GM19240 (cell line): ENCODE measurements around the gene TAF6.

ENCODE experiments used
- DNase-seq: peaks from one replicate; pipeline ENCODE4 v3.0.0; 2011; ENCODE audit warnings: low spot score; ENCODE audit not compliant: insufficient read length

Gene TAF6

GRCh38 chr7:100095704-100096103, 23.5 kb downstream of the TAF6 start:
- no peak for DNase-seq

- DNase-seq: no peak
Measured at GRCh38 chr7:100095289-100095688, 23.9 kb downstream of the TAF6 start.

- no peak for DNase-seq
Measured at GRCh38 chr7:100093925-100094486, 25.2 kb downstream of the TAF6 start.

- DNase-seq: no peak
Measured at GRCh38 chr7:100093498-100093897, 25.7 kb downstream of the TAF6 start.

- DNase-seq: no peak
Measured at GRCh38 chr7:100093054-100093453, 26.1 kb downstream of the TAF6 start.

GRCh38 chr7:100091411-100092181, 27.6 kb downstream of the TAF6 start:
- no peak for DNase-seq

- DNase-seq: no peak
Measured at GRCh38 chr7:100090527-100091410, 28.4 kb downstream of the TAF6 start.

GRCh38 chr7:100089458-100090196, 29.5 kb downstream of the TAF6 start:
- DNase-seq: no peak

GRCh38 chr7:100088621-100089457, 30.3 kb downstream of the TAF6 start, which contains the start of gene COPS6:
TSS of gene COPS6 (plus strand) at chr7:100088969. CDS start at chr7:100088991, 22 bp downstream.
- peak; percentile 56 for DNase-seq

- no peak for DNase-seq
Measured at GRCh38 chr7:100088095-100088620, 31.0 kb downstream of the TAF6 start.

GRCh38 chr7:100087055-100087750, 32.0 kb downstream of the TAF6 start:
- no peak for DNase-seq

- DNase-seq: no peak
Measured at GRCh38 chr7:100085515-100085914, 33.6 kb downstream of the TAF6 start.

GRCh38 chr7:100082978-100083377, 36.2 kb downstream of the TAF6 start:
- no peak for DNase-seq

- DNase-seq: peak; percentile 82
Measured at GRCh38 chr7:100081535-100082102, 37.5 kb downstream of the TAF6 start, which contains the start of gene ZNF3. TSS of gene ZNF3 (minus strand) at chr7:100081723. CDS start at chr7:100077357, 4,366 bp downstream.

- no peak for DNase-seq
Measured at GRCh38 chr7:100080907-100081534, 38.1 kb downstream of the TAF6 start.

GRCh38 chr7:100079024-100079560, 40.1 kb downstream of the TAF6 start:
- DNase-seq: no peak

- DNase-seq: no peak
Measured at GRCh38 chr7:100077205-100077604, 42.0 kb downstream of the TAF6 start.

GRCh38 chr7:100075418-100075817, 43.7 kb downstream of the TAF6 start:
- DNase-seq: no peak
